ENCODE data around the gene LEPR.
A peak's percentile ranks its signal among the peaks of the same experiment; 100 is the strongest.
"Not testable (repeated sequence)": the region's sequence is repeated elsewhere in the genome, so short reads cannot be mapped to it uniquely, and the experiment has no call there.

The LEPR gene

GRCh38 chr1:65437616-65438015 is 17.1 kb downstream of the LEPR start:
- DNase-seq: no peak

- DNase-seq: no peak
Measured at GRCh38 chr1:65440322-65440900, 19.9 kb downstream of the LEPR start.

GRCh38 chr1:65440915-65441314 is 20.4 kb downstream of the LEPR start:
- DNase-seq: no peak

GRCh38 chr1:65441464-65441863 is 21.0 kb downstream of the LEPR start:
- DNase-seq: no peak

- no peak for DNase-seq
Measured at GRCh38 chr1:65442442-65442841, 22.0 kb downstream of the LEPR start.

GRCh38 chr1:65443647-65444046 is 23.2 kb downstream of the LEPR start:
- no peak for DNase-seq

GRCh38 chr1:65444128-65444640 is 23.7 kb downstream of the LEPR start:
- no peak for DNase-seq

- DNase-seq: no peak
Measured at GRCh38 chr1:65445837-65446236, 25.4 kb downstream of the LEPR start.

GRCh38 chr1:65449214-65449823 is 28.9 kb downstream of the LEPR start:
- DNase-seq: no peak

GRCh38 chr1:65455678-65456077 is 35.2 kb downstream of the LEPR start:
- not testable (repeated sequence) for DNase-seq

GRCh38 chr1:65456481-65456880 is 36.0 kb downstream of the LEPR start:
- DNase-seq: no peak

GRCh38 chr1:65457868-65458267 is 37.4 kb downstream of the LEPR start:
- DNase-seq: no peak

GRCh38 chr1:65458730-65459396 is 38.4 kb downstream of the LEPR start:
- no peak for DNase-seq

GRCh38 chr1:65459397-65459768 is 38.9 kb downstream of the LEPR start:
- DNase-seq: peak; percentile 32

GRCh38 chr1:65465837-65466236 is 45.4 kb downstream of the LEPR start:
- not testable (repeated sequence) for DNase-seq

GRCh38 chr1:65467536-65467935 is 47.1 kb downstream of the LEPR start:
- DNase-seq: no peak

- DNase-seq: no peak
Measured at GRCh38 chr1:65469126-65469888, 48.8 kb downstream of the LEPR start.

GRCh38 chr1:65469889-65470340 is 49.4 kb downstream of the LEPR start:
- DNase-seq: no peak

Measured in NCI-H226 (cell line).